SH-SY5Y (cell line): ENCODE measurements around the gene AP1G2.

ENCODE experiments used
- GATA2 ChIP-seq: IDR thresholded peaks from 2 replicates; pipeline ENCODE4 v1.6.1; 2011; ENCODE audit warnings: mild to moderate bottlenecking, low read depth, low read length
- GATA3 ChIP-seq: IDR thresholded peaks from 2 replicates; pipeline ENCODE4 v1.6.1; 2011; ENCODE audit warnings: low read depth, mild to moderate bottlenecking, low read length, moderate library complexity

Gene AP1G2

DNA sequence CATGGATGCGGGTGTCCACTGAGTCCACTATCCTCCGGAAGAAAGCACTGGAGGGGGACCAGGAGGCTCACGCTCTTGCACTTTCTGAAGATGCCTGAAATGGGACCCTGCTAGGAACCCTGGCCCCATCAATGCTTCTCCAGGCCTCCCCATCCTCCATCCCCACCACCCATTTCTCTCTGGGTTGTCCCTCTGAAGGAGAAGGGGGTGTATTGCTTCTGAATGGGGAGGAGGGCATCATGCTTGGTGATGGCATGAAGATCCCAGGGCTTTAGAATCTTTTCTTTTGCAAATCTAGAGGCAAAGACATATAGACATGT, 11.7 kb upstream of the AP1G2 start:
- TF ChIP-seq GATA2 (no peak), GATA3 (no peak)

GRCh38 chr14:23578560-23579310, 11.1 kb upstream of the AP1G2 start, which contains the start of gene JPH4:
Gene JPH4, minus strand, starts transcription at chr14:23578790. Its CDS starts 1,337 bp downstream, at chr14:23577453.
- TF ChIP-seq GATA3 (no peak), GATA2 (no peak)

- TF ChIP-seq GATA2, result no peak
- no peak for TF ChIP-seq GATA3
Measured at GRCh38 chr14:23577710-23578392, 10.3 kb upstream of the AP1G2 start.

DNA sequence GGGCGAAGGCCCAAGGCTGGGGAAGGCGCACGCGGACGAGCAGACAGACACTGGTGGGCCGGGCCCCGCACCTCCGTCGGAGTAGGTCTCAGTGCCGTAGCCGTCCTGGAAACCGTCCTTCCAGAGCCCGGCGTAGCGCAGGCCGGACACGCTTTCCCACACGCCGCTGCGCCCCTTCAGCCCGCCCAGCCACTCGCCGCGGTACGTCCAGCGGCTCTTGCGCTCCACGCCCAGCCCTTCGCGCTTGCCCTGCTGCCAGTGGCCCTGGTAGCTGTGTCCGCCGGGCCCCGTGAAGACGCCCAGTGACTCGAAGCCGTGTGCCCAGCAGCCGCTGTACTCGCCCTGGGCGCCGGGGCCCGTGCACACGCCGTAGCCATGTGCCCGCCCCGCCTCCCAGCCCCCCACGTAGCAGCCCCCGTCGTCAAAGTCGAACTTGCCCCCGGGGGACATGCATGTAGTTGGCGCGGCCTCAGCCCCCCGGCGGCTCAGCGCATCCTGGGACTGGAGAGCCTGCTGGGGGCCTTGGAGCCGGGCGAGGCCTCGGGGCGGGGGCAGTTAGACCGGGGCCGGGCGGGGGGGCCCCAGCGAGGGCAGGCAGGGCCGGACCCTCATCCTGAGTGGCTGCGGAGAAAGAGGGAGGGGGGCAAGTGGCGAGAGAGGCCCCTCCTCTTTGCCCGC, 9.6 kb upstream of the AP1G2 start:
- TF ChIP-seq GATA3 (no peak), GATA2 (no peak)

- no peak for TF ChIP-seq GATA3
- TF ChIP-seq GATA2, result no peak
Measured at GRCh38 chr14:23573384-23574015, 5.9 kb upstream of the AP1G2 start.

- TF ChIP-seq GATA3 (no peak), GATA2 (no peak)
Measured at GRCh38 chr14:23572836-23573235, 5.2 kb upstream of the AP1G2 start.

GRCh38 chr14:23572524-23572828, 4.9 kb upstream of the AP1G2 start:
- no peak for TF ChIP-seq GATA3
- no peak for TF ChIP-seq GATA2

GRCh38 chr14:23571701-23572523, 4.3 kb upstream of the AP1G2 start:
- TF ChIP-seq GATA3 (no peak), GATA2 (no peak)

GRCh38 chr14:23570806-23571483, 3.4 kb upstream of the AP1G2 start:
- TF ChIP-seq GATA2 (no peak), GATA3 (no peak)

- no peak for TF ChIP-seq GATA3
- no peak for TF ChIP-seq GATA2
Measured at GRCh38 chr14:23569443-23570151, 2.0 kb upstream of the AP1G2 start.

DNA sequence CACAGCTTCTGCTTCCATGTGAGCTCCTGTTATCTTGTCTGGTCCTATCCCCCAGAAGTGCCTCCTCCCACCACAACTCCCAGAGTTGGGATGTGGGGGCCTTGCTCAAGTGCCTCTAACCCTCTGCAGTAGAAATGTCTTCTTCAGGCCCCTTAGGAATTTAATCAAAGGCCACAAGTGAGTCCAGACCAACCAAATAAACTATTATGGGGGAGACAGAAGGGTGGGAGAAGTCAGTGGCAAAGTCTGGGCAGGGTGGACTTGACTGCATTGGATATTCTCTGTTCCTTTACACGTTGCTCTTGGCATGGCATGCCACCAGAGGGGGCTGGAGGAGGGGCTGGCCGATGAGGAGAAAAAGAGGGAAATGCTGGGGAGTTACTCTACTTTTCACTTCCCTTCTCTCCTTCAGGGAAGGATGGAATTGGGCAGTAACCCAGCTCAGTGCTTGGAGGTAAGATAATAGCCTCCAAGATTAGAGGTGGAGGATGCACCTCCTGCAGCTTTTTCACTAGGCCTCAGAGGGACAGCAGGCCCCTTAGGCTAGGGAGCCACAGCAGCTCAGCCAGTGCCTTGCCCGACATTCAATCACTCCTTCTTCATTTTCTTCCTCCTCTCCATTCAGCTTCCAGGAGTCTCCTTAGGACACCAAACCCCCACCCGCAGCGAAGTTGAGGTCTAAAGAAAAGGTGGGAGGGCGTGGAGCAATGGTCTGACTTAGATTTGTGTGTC, 1.2 kb upstream of the AP1G2 start:
- TF ChIP-seq GATA2 (no peak), GATA3 (no peak)

GRCh38 chr14:23568021-23568599, 519 bp upstream of the AP1G2 start:
- no peak for TF ChIP-seq GATA2
- TF ChIP-seq GATA3, result no peak
